Thyroid gland (tissue), 4 donors: ENCODE results near the gene KRTAP3-3.

Source experiments
- POLR2A ChIP-seq, 2 donors: fragments of 450-650 bp; IDR thresholded peaks; one replicate each; pipeline ENCODE4 v1.6.1; 2017; ENCODE audit warnings: antibody characterized with exemption in 2 of 2, mild to moderate bottlenecking in 2 of 2, moderate library complexity in 1 of 2
- TF ChIP-seq, protein P1 (sequence below), 6 experiments: fragments of 200-600 bp in 3 of 6; fragments of 450-650 bp in 3 of 6; sonication (generic) in 3 of 6; IDR thresholded peaks; one replicate each; pipeline ENCODE4 v1.5.1; 2016 to 2019; ENCODE audit warnings: antibody characterized with exemption in 6 of 6, mild to moderate bottlenecking in 2 of 6, inconsistent platforms in 1 of 6, moderate library complexity in 1 of 6

DNA sequence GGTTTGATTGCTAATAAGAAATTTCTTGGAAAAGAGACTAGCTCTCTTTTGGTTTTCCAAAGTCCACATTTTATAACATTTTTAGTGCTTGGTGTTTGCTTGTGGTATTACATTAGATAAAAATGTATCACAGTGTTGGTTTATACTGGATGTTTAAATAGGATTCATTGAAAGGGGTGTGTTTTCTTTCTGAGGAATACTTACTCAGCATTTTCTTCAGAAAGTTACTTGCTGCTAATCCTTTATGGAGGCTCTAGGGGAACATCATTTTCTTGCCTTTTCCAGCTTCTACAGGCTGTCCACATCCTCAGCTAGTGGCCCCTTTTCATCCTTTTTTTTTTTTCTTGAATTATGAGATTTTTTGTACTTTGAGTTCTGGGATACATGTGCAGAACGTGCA, 26.4 kb downstream of the KRTAP3-3 start:
- TF ChIP-seq POLR2A (IDR thresholded peaks at IDR 0.05) = no peak
- TF ChIP-seq, protein P1, sequence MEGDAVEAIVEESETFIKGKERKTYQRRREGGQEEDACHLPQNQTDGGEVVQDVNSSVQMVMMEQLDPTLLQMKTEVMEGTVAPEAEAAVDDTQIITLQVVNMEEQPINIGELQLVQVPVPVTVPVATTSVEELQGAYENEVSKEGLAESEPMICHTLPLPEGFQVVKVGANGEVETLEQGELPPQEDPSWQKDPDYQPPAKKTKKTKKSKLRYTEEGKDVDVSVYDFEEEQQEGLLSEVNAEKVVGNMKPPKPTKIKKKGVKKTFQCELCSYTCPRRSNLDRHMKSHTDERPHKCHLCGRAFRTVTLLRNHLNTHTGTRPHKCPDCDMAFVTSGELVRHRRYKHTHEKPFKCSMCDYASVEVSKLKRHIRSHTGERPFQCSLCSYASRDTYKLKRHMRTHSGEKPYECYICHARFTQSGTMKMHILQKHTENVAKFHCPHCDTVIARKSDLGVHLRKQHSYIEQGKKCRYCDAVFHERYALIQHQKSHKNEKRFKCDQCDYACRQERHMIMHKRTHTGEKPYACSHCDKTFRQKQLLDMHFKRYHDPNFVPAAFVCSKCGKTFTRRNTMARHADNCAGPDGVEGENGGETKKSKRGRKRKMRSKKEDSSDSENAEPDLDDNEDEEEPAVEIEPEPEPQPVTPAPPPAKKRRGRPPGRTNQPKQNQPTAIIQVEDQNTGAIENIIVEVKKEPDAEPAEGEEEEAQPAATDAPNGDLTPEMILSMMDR (IDR thresholded peaks at IDR 0.05) = no peak
